SK-N-SH (cell line): ENCODE measurements around the gene ETS1. TPM values are rescaled to one million over a fixed set of nuclear protein-coding genes. Genes with fewer than 3 reads are reported as not detected.

Experiments used
- CTCF ChIA-PET: fragments of 300-600, 350-600 bp; formaldehyde crosslinking; extraction: SDS; loops from one replicate; lab custom pipeline; 2021; lab: Yijun Ruan, JAX
- POLR2A ChIA-PET: fragments of 350-600 bp; sonication (Branson Sonifier 250); formaldehyde crosslinking; extraction: SDS; loops from one replicate; lab custom pipeline; 2020; ENCODE audit warnings: antibody characterized with exemption, inconsistent platforms; lab: Yijun Ruan, JAX
- DNase-seq: peaks from one replicate; pipeline ENCODE4 v3.0.0; 2012
- H2AFZ ChIP-seq: fragments of 200-600 bp; sonication (generic); 2 replicates; pipeline ENCODE4 v1.8.1; 2016; ENCODE audit warnings: antibody characterized with exemption, mild to moderate bottlenecking, low read depth
- H3F3A ChIP-seq: fragments of 200-600 bp; sonication (generic); replicated peaks from 2 replicates; pipeline ENCODE3; 2016; ENCODE audit warnings: antibody characterized with exemption, mild to moderate bottlenecking; ENCODE audit not compliant: insufficient read depth
- H3K27ac ChIP-seq, 2 experiments: fragments of 200-500 bp in 1 of 2; fragments of 200-600 bp in 1 of 2; sonication (Bioruptor generic) in 1 of 2; sonication (generic), shearing (Covaris generic) in 1 of 2; 2 replicates each; pipeline versions ENCODE4 v1.5.1 to v1.6.1; 2014 to 2016; ENCODE audit warnings: low read depth in 2 of 2, inconsistent platforms in 1 of 2, low read length in 1 of 2, mild to moderate bottlenecking in 1 of 2, mixed read lengths in 1 of 2
- H3K27me3 ChIP-seq: fragments of 200-600 bp; sonication (generic), shearing (Covaris generic); 2 replicates; pipeline ENCODE4 v1.6.1; 2016; ENCODE audit warnings: mixed run types; ENCODE audit not compliant: insufficient read depth
- H3K36me3 ChIP-seq, 2 experiments: fragments of 200-500 bp in 1 of 2; fragments of 200-600 bp in 1 of 2; sonication (Bioruptor generic) in 1 of 2; sonication (generic) in 1 of 2; replicated peaks in 1 of 2; 2 replicates each; pipeline versions ENCODE3 to v1.5.1; 2014 to 2016; ENCODE audit warnings: low read length in 1 of 2, mild to moderate bottlenecking in 1 of 2; ENCODE audit not compliant: insufficient read depth in 2 of 2, control insufficient read depth in 1 of 2
- H3K4me1 ChIP-seq, 2 experiments: fragments of 200-500 bp in 1 of 2; fragments of 200-600 bp in 1 of 2; sonication (Bioruptor generic) in 1 of 2; sonication (generic), shearing (Covaris generic) in 1 of 2; 2 replicates each; pipeline versions ENCODE4 v1.5.1 to v1.6.1; 2014 to 2016; ENCODE audit warnings: low read depth in 1 of 2, low read length in 1 of 2, mixed run types in 1 of 2; ENCODE audit not compliant: insufficient read depth in 2 of 2, control insufficient read depth in 1 of 2
- H3K4me2 ChIP-seq: fragments of 200-600 bp; sonication (generic), shearing (Covaris generic); 2 replicates; pipeline ENCODE4 v1.6.1; 2017; ENCODE audit warnings: mixed run types
- H3K4me3 ChIP-seq, 2 experiments: fragments of 200-500 bp in 1 of 2; fragments of 200-600 bp in 1 of 2; sonication (Bioruptor generic) in 1 of 2; sonication (generic), shearing (Covaris generic) in 1 of 2; 2 replicates each; pipeline versions ENCODE4 v1.5.1 to v1.8.1; 2014 to 2016; ENCODE audit warnings: low read depth in 2 of 2, inconsistent platforms in 1 of 2, low read length in 1 of 2, mild to moderate bottlenecking in 1 of 2, mixed read lengths in 1 of 2, moderate library complexity in 1 of 2
- H3K79me2 ChIP-seq: fragments of 200-600 bp; sonication (generic); 2 replicates; pipeline ENCODE4 v1.8.1; 2017; ENCODE audit warnings: mild to moderate bottlenecking; ENCODE audit not compliant: insufficient read depth
- H3K9ac ChIP-seq: fragments of 200-600 bp; sonication (generic); 2 replicates; pipeline ENCODE4 v1.6.1; 2017; ENCODE audit warnings: mixed run types
- H3K9me2 ChIP-seq: fragments of 200-600 bp; sonication (generic); 2 replicates; pipeline ENCODE4 v1.6.1; 2017; ENCODE audit warnings: mixed run types
- H3K9me3 ChIP-seq: fragments of 200-600 bp; sonication (generic); 2 replicates; pipeline ENCODE4 v1.6.1; 2017; ENCODE audit warnings: mixed run types, mild to moderate bottlenecking, moderate library complexity
- H4K20me1 ChIP-seq: fragments of 200-600 bp; sonication (generic); 2 replicates; pipeline ENCODE4 v1.6.1; 2017; ENCODE audit warnings: mild to moderate bottlenecking, mixed run types; ENCODE audit not compliant: insufficient read depth
- CHD2 ChIP-seq: fragments of 150-350 bp; IDR thresholded peaks from 2 replicates; pipeline ENCODE4 v1.6.1; 2018; ENCODE audit warnings: low read length; ENCODE audit not compliant: partially characterized antibody
- EP300 ChIP-seq, 2 experiments: IDR thresholded peaks; 2 replicates each; pipeline versions ENCODE4 v1.4.0 to v1.6.1; 2012; ENCODE audit warnings: borderline replicate concordance in 1 of 2, low read depth in 1 of 2, low read length in 1 of 2
- EZH2phosphoT487 ChIP-seq: fragments of 200-600 bp; sonication (generic); IDR thresholded peaks from 2 replicates; pipeline ENCODE4 v1.6.1; 2017; ENCODE audit warnings: low read depth, mixed run types, mild to moderate bottlenecking, antibody characterized with exemption, moderate library complexity, borderline replicate concordance
- GATA2 ChIP-seq: sonication (generic); formaldehyde crosslinking; IDR thresholded peaks from 2 replicates; pipeline ENCODE4 v1.5.0; 2020; ENCODE audit warnings: mild to moderate bottlenecking, missing genetic modification reagents
- JUND ChIP-seq: IDR thresholded peaks from 2 replicates; pipeline ENCODE4 v1.4.0; 2012
- MAX ChIP-seq: IDR thresholded peaks from 2 replicates; pipeline ENCODE4 v1.4.0; 2012; ENCODE audit warnings: low read depth
- NFIC ChIP-seq: IDR thresholded peaks from 2 replicates; pipeline ENCODE4 v1.4.0; 2012; ENCODE audit warnings: borderline replicate concordance
- RAD21 ChIP-seq: IDR thresholded peaks from 2 replicates; pipeline ENCODE4 v1.6.1; 2012; ENCODE audit warnings: mild to moderate bottlenecking, low read length
- RCOR1 ChIP-seq: fragments of 150-350 bp; IDR thresholded peaks from 2 replicates; pipeline ENCODE4 v1.6.1; 2017; ENCODE audit warnings: antibody characterized with exemption, low read length
- SIN3A ChIP-seq: IDR thresholded peaks from 2 replicates; pipeline ENCODE4 v1.6.1; 2012; ENCODE audit warnings: low read depth, mild to moderate bottlenecking, low read length, moderate library complexity, borderline replicate concordance
- SMC3 ChIP-seq: IDR thresholded peaks from 2 replicates; pipeline ENCODE4 v1.6.1; 2012; ENCODE audit warnings: low read depth, low read length, improper control_type of control experiment
- TAF1 ChIP-seq: IDR thresholded peaks from 2 replicates; pipeline ENCODE4 v1.6.1; 2012; ENCODE audit warnings: low read depth, mild to moderate bottlenecking, low read length, moderate library complexity, borderline replicate concordance
- USF2 ChIP-seq: fragments of 150-350 bp; IDR thresholded peaks from 2 replicates; pipeline ENCODE4 v1.6.1; 2017; ENCODE audit warnings: antibody characterized with exemption, low read length, low read depth, borderline replicate concordance
- whole genome bisulfite sequencing: methylation state at CpG from one replicate; pipeline ENCODE4 v1.1.6; 2017; ENCODE audit warnings: low lambda C conversion rate; 5-methylcytosine and 5-hydroxymethylcytosine counted together
- polyA plus RNA-seq, 3 experiments: library from polyadenylated mRNA; depleted of rRNA; stranded (reverse); fragments of >200 nt; gene quantifications; 2 replicates each; pipeline ENCODE4 v1.2.3, GENCODE V29; 2012
- TF ChIP-seq, protein P1 (sequence below): fragments of 200-600 bp; sonication (generic); IDR thresholded peaks from 2 replicates; pipeline ENCODE4 v1.6.1; 2017; ENCODE audit warnings: antibody characterized with exemption, mild to moderate bottlenecking, moderate library complexity

ETS1 gene
- polyA plus RNA-seq, 1 of the 3 experiments (the other 2 are of a cell fraction), result 14.5 TPM

- CTCF ChIA-PET, result no interaction called here
- H3K4me2 ChIP-seq, result no peak overlapping the region
- H3K9me2 ChIP-seq, result no peaks in the 10 kb centered on the region
- H3K4me3 ChIP-seq, result no peak overlapping the region
- no peaks in the 10 kb centered on the region for H3K27me3 ChIP-seq
- 85% methylated on average over 5 of the region's 5 CpGs for WGBS
- POLR2A ChIA-PET, result no interaction called here
- no peaks in the 10 kb centered on the region for H3K36me3 ChIP-seq
- no peak for TF ChIP-seq NFIC
- no peak for TF ChIP-seq CHD2
- no peak for TF ChIP-seq SMC3
- no peaks in the 10 kb centered on the region for H3K4me1 ChIP-seq
- no peak overlapping the region for H3K9ac ChIP-seq
- no peak overlapping the region for H3K27ac ChIP-seq
- no peaks in the 10 kb centered on the region for H3K79me2 ChIP-seq
- no peak for DNase-seq
- H3F3A ChIP-seq, result no peaks in the 10 kb centered on the region
- no peak overlapping the region for H2AFZ ChIP-seq
- no peaks in the 10 kb centered on the region for H3K9me3 ChIP-seq
- no peaks in the 10 kb centered on the region for H4K20me1 ChIP-seq
These were observed 24.1 kb downstream of the ETS1 start for GRCh38 chr11:128563308-128563707.

DNA sequence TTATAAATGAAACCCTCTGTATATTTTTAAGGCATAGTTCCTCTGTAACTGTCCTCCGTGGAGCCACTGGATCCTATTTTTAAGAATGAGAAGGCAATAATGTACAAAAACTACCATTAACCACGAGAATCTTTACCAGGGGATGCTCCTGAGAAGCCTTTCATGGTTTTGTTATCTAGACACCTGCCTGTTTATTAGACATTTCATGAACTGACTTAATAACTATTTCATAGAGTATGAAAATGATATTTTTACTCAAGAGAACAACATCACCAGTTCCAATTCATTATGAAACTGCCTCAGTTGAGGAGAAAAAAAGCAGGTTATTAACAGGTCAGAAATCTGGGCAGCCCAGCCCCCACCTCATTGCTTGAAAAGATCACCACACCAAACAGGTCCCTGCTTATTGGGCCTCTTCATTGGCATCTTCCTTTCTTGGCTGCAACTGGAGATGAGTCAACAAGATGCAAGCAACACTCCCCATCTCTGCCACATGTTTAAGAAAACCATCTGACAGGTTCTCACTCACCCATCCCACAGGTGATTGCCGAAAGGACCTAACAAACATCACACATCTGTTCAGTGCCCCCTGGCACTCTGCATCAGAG is 27.8 kb downstream of the ETS1 start:
- POLR2A ChIA-PET, result no interaction called here
- no peak for TF ChIP-seq GATA2 (CRISPR knock-in tag)
- TF ChIP-seq EZH2phosphoT487, result no peak
- no peak for TF ChIP-seq EP300 (IDR thresholded peaks at IDR 0.05; ENCODE audit: borderline replicate concordance in 1 of 2, low read depth in 1 of 2, low read length in 1 of 2)
- no peak for TF ChIP-seq JUND
- no peak for TF ChIP-seq MAX
- no peak for TF ChIP-seq USF2
- Histone ChIP-seq H3K9me3 (no peaks in the 10 kb centered on the region), H3K27ac (no peak overlapping the region), H3K4me1 (no peaks in the 10 kb centered on the region), H3K27me3 (no peaks in the 10 kb centered on the region), H3F3A (no peaks in the 10 kb centered on the region), H3K79me2 (no peaks in the 10 kb centered on the region), H3K4me3 (no peak overlapping the region), H3K9ac (no peak overlapping the region), H4K20me1 (no peaks in the 10 kb centered on the region), H2AFZ (no peak overlapping the region), H3K36me3 (no peaks in the 10 kb centered on the region), H3K4me2 (no peak overlapping the region), H3K9me2 (no peaks in the 10 kb centered on the region)
- CTCF ChIA-PET, result interaction anchor here (0.8 kb wide), 1 partner anchor 388 kb away, joined by 3 read pairs; no protein-coding TSS in a partner anchor
- no peak for DNase-seq
- WGBS, result 68% methylated on average over 3 of the region's 3 CpGs

DNA sequence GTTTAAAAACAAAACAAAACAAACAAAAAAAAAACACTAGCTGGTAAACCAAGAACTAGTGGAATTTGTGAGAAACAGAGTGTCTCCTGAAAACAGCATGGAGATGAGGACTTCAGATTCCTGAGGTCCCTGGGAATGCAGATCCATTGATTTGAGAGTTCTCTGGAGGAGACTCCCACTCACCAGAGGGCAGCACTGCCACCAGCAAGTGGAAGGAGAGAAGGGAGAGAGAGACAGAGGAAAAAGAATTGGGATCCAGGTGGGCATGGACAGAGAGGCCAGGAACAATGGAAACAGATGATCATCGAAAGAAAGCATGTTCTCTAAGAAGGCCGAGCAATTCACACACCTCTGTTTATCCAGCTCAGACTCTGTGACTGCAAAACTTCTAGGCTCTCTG is 31.8 kb downstream of the ETS1 start:
- no peak overlapping the region for H2AFZ ChIP-seq
- no peak overlapping the region for H3K4me2 ChIP-seq
- H3K27ac ChIP-seq, result no peak overlapping the region
- TF ChIP-seq TAF1, result no peak
- peak; percentile 40 for TF ChIP-seq SMC3
- TF ChIP-seq RAD21, result peak; percentile 49
- TF ChIP-seq SIN3A, result no peak
- TF ChIP-seq, protein P1, sequence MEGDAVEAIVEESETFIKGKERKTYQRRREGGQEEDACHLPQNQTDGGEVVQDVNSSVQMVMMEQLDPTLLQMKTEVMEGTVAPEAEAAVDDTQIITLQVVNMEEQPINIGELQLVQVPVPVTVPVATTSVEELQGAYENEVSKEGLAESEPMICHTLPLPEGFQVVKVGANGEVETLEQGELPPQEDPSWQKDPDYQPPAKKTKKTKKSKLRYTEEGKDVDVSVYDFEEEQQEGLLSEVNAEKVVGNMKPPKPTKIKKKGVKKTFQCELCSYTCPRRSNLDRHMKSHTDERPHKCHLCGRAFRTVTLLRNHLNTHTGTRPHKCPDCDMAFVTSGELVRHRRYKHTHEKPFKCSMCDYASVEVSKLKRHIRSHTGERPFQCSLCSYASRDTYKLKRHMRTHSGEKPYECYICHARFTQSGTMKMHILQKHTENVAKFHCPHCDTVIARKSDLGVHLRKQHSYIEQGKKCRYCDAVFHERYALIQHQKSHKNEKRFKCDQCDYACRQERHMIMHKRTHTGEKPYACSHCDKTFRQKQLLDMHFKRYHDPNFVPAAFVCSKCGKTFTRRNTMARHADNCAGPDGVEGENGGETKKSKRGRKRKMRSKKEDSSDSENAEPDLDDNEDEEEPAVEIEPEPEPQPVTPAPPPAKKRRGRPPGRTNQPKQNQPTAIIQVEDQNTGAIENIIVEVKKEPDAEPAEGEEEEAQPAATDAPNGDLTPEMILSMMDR, result peak; percentile 45
- TF ChIP-seq RCOR1, result no peak
- no peak overlapping the region for H3K9ac ChIP-seq
- no peak overlapping the region for H3K4me3 ChIP-seq
- DNase-seq, result no peak
- no peaks in the 10 kb centered on the region for H3K36me3 ChIP-seq
- WGBS, result 81% methylated on average over 2 of the region's 2 CpGs
- no peaks in the 10 kb centered on the region for H3F3A ChIP-seq
- no peaks in the 10 kb centered on the region for H3K4me1 ChIP-seq
- H4K20me1 ChIP-seq, result no peaks in the 10 kb centered on the region
- CTCF ChIA-PET, result interaction anchor here (1.0 to 1.8 kb wide), 3 partner anchors 10 to 275 kb away, joined by 3 to 5 read pairs (median 5); no protein-coding TSS in a partner anchor
- no peaks in the 10 kb centered on the region for H3K27me3 ChIP-seq
- H3K9me3 ChIP-seq, result no peaks in the 10 kb centered on the region
- POLR2A ChIA-PET, result no interaction called here
- H3K9me2 ChIP-seq, result no peaks in the 10 kb centered on the region
- no peaks in the 10 kb centered on the region for H3K79me2 ChIP-seq
